Fibroblast of pulmonary artery (primary cell): ENCODE data around the gene TMEM185B.
"Not testable (repeated sequence)": the region's sequence is repeated elsewhere in the genome, so short reads cannot be mapped to it uniquely, and the experiment has no call there.

Source experiments
- DNase-seq: peaks from one replicate; pipeline ENCODE4 v3.0.0-alpha.2; 2010; ENCODE audit warnings: low read depth
- H3K4me3 ChIP-seq: replicated peaks from 2 replicates; pipeline ENCODE4 v1.5.1; 2011; ENCODE audit warnings: low read depth, mild to moderate bottlenecking, control low read depth, low read length, moderate library complexity
- CTCF ChIP-seq: IDR thresholded peaks from 2 replicates; pipeline ENCODE4 v1.5.1; 2011; ENCODE audit warnings: mild to moderate bottlenecking, control low read depth, low read length, inconsistent platforms; ENCODE audit errors: missing control alignments

TMEM185B gene

GRCh38 chr2:120262761-120263428 lies 39.7 kb upstream of the TMEM185B start:
- no peak overlapping the region for H3K4me3 ChIP-seq
- peak; percentile 84 for DNase-seq
- no peak for TF ChIP-seq CTCF

DNA sequence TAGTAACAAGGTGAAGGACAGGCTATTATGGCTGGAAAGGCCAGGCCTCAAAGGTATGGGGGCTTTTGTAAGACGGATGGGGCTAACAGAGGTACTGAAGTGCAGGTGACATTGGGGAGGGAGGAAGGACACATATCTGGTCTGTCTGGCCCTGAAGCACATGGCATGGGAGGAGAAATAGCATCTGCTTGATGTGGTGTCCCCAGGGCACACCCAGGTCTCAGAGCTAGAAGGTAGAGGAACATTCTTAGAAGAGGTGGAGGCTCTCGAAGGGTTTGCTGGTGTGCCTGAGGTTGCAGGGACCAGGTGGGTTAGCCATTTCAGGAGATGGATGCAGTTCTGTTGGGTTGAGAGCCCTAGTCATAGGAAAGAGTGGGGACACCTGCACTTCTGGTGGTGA lies 39.0 kb upstream of the TMEM185B start:
- no peak overlapping the region for H3K4me3 ChIP-seq
- no peak for TF ChIP-seq CTCF
- DNase-seq, result no peak

GRCh38 chr2:120261387-120262006 lies 38.3 kb upstream of the TMEM185B start:
- no peak overlapping the region for H3K4me3 ChIP-seq
- no peak for TF ChIP-seq CTCF
- no peak for DNase-seq

GRCh38 chr2:120260736-120261135 lies 37.5 kb upstream of the TMEM185B start:
- no peak for DNase-seq
- no peak overlapping the region for H3K4me3 ChIP-seq
- TF ChIP-seq CTCF, result no peak

GRCh38 chr2:120259939-120260338 lies 36.7 kb upstream of the TMEM185B start:
- not testable (repeated sequence) for DNase-seq, H3K4me3 ChIP-seq

DNA sequence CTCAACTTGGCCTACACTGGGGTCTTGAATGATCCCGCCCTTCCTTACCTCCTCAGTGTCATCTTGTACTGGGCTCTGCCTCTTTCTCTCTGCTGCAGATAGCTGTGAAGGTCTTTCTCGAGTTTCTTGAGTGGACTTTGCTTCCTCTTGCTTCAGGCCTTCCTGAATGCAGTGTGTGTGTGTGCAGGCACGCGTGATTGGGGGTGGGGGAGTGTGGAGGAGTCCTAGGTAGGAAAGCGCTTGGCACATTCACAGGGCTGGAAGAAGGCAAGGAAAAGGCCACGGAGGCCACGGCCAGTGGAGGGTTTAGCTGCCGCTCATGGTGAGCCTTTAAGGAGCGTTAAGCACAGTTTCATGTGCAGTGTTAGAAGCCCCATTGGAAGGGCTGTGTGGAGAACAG lies 35.0 kb upstream of the TMEM185B start:
- no peak for DNase-seq
- no peak overlapping the region for H3K4me3 ChIP-seq
- TF ChIP-seq CTCF, result no peak

- no peak for TF ChIP-seq CTCF
- no peak overlapping the region for H3K4me3 ChIP-seq
- peak; percentile 41 for DNase-seq
Measured at GRCh38 chr2:120257522-120257921, 34.3 kb upstream of the TMEM185B start.
